Choroid plexus epithelial cell (primary cell): ENCODE results near the gene OPCML.

Experiments used
- DNase-seq: peaks from one replicate; pipeline ENCODE4 v3.0.0-alpha.2; 2010; ENCODE audit warnings: low read depth
- H3K4me3 ChIP-seq: 2 replicates; pipeline ENCODE4 v1.5.1; 2011; ENCODE audit warnings: low read depth, mild to moderate bottlenecking, control low read depth, low read length, moderate library complexity
- TF ChIP-seq, protein P1 (sequence below): conservative IDR thresholded peaks from 2 replicates; pipeline ENCODE4 v1.5.1; 2011; ENCODE audit warnings: low read depth, mild to moderate bottlenecking, control low read depth, inconsistent platforms, low read length, moderate library complexity

The OPCML gene

GRCh38 chr11:132549001-132549400 lies 983.3 kb downstream of the OPCML start:
- no peak overlapping the region for H3K4me3 ChIP-seq
- DNase-seq, result no peak
- TF ChIP-seq, protein P1, sequence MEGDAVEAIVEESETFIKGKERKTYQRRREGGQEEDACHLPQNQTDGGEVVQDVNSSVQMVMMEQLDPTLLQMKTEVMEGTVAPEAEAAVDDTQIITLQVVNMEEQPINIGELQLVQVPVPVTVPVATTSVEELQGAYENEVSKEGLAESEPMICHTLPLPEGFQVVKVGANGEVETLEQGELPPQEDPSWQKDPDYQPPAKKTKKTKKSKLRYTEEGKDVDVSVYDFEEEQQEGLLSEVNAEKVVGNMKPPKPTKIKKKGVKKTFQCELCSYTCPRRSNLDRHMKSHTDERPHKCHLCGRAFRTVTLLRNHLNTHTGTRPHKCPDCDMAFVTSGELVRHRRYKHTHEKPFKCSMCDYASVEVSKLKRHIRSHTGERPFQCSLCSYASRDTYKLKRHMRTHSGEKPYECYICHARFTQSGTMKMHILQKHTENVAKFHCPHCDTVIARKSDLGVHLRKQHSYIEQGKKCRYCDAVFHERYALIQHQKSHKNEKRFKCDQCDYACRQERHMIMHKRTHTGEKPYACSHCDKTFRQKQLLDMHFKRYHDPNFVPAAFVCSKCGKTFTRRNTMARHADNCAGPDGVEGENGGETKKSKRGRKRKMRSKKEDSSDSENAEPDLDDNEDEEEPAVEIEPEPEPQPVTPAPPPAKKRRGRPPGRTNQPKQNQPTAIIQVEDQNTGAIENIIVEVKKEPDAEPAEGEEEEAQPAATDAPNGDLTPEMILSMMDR, result no peak

- H3K4me3 ChIP-seq, result no peak overlapping the region
- DNase-seq, result no peak
- TF ChIP-seq, protein P1, result no peak
Measured at GRCh38 chr11:132544007-132544406, 988.3 kb downstream of the OPCML start.

- H3K4me3 ChIP-seq, result no peak overlapping the region
- no peak for DNase-seq
- TF ChIP-seq, protein P1, result no peak
Measured at GRCh38 chr11:132541794-132542193, 990.5 kb downstream of the OPCML start.

DNA sequence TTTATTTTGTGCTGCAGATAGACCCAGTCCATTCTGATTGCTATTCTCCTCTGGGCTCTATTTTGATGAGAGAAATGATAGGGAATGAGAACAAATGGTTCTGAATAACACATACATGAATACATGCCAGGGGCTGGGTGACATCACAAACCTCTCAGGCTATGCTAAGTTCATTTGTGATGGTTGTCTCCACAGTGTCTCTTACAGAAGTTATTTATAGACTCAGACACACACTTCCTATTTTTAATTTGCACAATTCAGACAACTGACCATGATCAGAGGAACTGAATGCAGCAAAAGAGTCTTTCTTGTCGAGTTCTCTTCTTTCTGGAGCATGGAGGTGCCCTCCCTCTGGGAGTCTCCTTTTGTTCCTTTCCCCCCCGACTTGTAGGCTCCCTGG lies 991.7 kb downstream of the OPCML start:
- H3K4me3 ChIP-seq, result no peak overlapping the region
- TF ChIP-seq, protein P1, result no peak
- no peak for DNase-seq

DNA sequence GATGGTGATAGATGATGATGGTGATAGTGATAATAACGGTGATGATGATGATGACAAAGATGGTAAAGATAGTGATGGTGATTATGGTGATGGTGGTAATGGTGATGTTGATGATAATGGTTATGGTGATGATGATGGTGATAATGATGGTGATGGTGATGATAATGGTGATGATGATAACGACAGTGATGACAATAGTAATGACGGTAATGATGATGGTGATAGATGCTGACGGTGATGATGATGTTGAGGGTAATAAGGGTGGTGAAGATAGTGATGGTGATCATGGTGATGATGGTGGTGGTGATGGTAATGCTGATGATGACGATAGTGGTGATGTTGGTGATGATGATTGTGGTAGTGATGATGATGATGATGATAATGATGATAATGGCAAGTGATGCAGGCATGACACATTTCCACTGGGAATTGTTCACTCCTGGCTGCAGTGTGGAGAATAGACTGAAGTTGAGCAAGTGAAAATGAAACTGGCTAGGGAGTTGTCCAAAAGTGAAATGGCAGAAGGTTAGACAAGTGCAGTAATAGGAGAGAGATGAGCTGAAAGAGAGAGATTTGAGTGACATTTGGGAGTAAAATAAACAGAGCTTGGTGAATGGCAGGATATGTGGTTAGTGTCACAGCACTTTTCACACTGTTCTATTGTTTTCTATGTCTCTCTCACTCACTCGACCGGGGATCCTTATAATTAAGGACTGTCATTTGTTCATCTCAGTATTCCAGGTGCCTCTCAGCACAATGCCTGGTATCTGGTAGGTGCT lies 992.5 kb downstream of the OPCML start:
- TF ChIP-seq, protein P1, result no peak

GRCh38 chr11:132538642-132539041 lies 993.7 kb downstream of the OPCML start:
- TF ChIP-seq, protein P1, result no peak
- H3K4me3 ChIP-seq, result no peak overlapping the region
- no peak for DNase-seq

More for the DNA sequence above, 992.5 kb downstream of the OPCML start:
- no peak overlapping the region for H3K4me3 ChIP-seq
- DNase-seq, result no peak

GRCh38 chr11:132535830-132536229 lies 996.5 kb downstream of the OPCML start:
- no peak overlapping the region for H3K4me3 ChIP-seq
- no peak for DNase-seq

More at GRCh38 chr11:132535830-132536229, 996.5 kb downstream of the OPCML start:
- TF ChIP-seq, protein P1, result no peak
